Activated CD8-positive, alpha-beta memory T cell treated with anti-CD3 and anti-CD28 coated beads for 36 hours (primary cell): ENCODE data around the gene TERC. TPM values are rescaled to one million over a fixed set of nuclear protein-coding genes. Genes with fewer than 3 reads are reported as not detected.
"Not testable (repeated sequence)": the region's sequence is repeated elsewhere in the genome, so short reads cannot be mapped to it uniquely, and the experiment has no call there.

Experiments
- CTCF ChIA-PET: fragments of 350-600 bp; sonication (Branson Sonifier 250); formaldehyde crosslinking; loops from one replicate; lab custom pipeline; 2021; ENCODE audit warnings: antibody characterized with exemption; lab: Charles Lee
- POLR2A ChIA-PET: fragments of 350-600 bp; sonication (Branson Sonifier 250); formaldehyde crosslinking; loops from one replicate; lab custom pipeline; 2021; ENCODE audit warnings: antibody characterized with exemption; lab: Charles Lee
- total RNA-seq, 2 experiments: library from RNA; stranded (reverse); gene quantifications; one replicate each; pipeline ENCODE4 v1.2.3, GENCODE V29; 2021

Gene TERC
- total RNA-seq, 2 experiments from 2014 or later, result 12.9 to 16.1 TPM

- POLR2A ChIA-PET, result no interaction called here
- CTCF ChIA-PET, result interaction anchor here (0.7 kb wide), 1 partner anchor 73 kb away, joined by 5 read pairs; no protein-coding TSS in a partner anchor
These were observed 25.8 kb downstream of the TERC start for GRCh38 chr3:169739067-169739466.

- POLR2A ChIA-PET, CTCF ChIA-PET: not testable (repeated sequence)
These were observed 33.0 kb downstream of the TERC start for GRCh38 chr3:169731857-169732256.

DNA sequence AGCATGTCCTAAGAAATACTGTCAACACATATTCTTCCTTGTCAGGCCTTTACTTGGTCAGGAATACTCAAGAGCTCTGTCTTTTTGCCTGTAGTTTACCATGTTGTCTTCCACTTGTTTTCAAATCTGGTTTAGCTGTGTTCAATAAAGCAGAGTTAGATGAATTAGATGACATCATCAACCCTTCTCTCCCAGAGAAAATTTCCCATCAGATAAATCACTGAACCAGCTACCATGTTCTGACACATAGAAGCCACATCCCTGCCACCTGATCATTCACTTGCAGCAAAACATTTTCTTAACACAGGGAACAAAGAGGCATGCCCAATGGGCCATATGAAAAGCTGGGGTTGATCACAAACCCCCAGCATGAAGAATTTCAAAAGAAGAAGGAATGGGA is 42.1 kb downstream of the TERC start:
- POLR2A ChIA-PET, result no interaction called here
- CTCF ChIA-PET, result no interaction called here

GRCh38 chr3:169718415-169718814 is 46.4 kb downstream of the TERC start:
- POLR2A ChIA-PET, CTCF ChIA-PET: not testable (repeated sequence)

Other genes with a start within 250 kb of the TERC start
- gene MECOM, start 101.3 kb downstream of the TERC start, total RNA-seq, result not detected
- 1 to 10 TPM; 2.5 to 3.0 TPM for gene ACTRT3, start 4.5 kb upstream of the TERC start, total RNA-seq
- gene MYNN, start 8.3 kb upstream of the TERC start, total RNA-seq, result 10 to 100 TPM; 17.4 to 18.2 TPM
- gene LRRIQ4, start 47.8 kb upstream of the TERC start, total RNA-seq, result under 1 TPM; 0.17 to 0.25 TPM
- 1 to 10 TPM; 3.5 to 4.2 TPM for gene LRRC34, start 47.8 kb upstream of the TERC start, total RNA-seq
- gene LRRC31, start 104.9 kb upstream of the TERC start, total RNA-seq, result not detected
- gene SAMD7, start 146.5 kb upstream of the TERC start, total RNA-seq, result not detected
- gene SEC62, start 201.7 kb upstream of the TERC start, total RNA-seq, result 10 to 100 TPM; 57.3 to 61.7 TPM